Measurements from ENCODE around the gene DEPDC5.

DEPDC5 gene

DNA sequence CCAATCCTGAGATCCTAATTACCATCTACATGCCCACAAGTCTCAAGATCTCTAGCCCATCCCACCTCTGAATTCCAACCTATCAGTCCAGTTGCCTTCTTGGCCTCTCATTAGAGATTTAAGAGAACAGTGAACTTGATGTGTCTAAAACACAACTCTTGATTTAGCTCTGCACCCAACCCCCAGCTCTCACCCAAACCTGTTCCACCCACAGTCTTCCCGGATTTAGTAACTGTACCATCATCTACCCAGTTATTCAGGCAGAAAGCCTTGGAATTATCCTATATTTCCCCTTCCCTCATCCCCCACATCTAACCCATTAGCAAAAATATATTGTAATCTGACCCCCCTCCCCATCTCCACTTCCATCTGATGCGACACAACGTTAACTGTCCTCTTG is 166.5 kb downstream of the DEPDC5 start:
- no peak overlapping the region for H3K4me3 Mint-ChIP-seq
- peaks cover 18% of the 10 kb centered on the region for H3K4me1 Mint-ChIP-seq (ENCODE audit: low read depth)
- no peaks in the 10 kb centered on the region for H3K36me3 Mint-ChIP-seq (ENCODE audit: low read depth)
- H3K9me3 Mint-ChIP-seq, result no peaks in the 10 kb centered on the region
- peaks cover 5% of the 10 kb centered on the region for H3K27me3 Mint-ChIP-seq
- H3K27ac Mint-ChIP-seq, result no peak overlapping the region

- no peak overlapping the region for H3K4me3 Mint-ChIP-seq
- peaks cover 18% of the 10 kb centered on the region for H3K4me1 Mint-ChIP-seq (ENCODE audit: low read depth)
- peaks cover 10% of the 10 kb centered on the region for H3K27me3 Mint-ChIP-seq
- H3K27ac Mint-ChIP-seq, result no peak overlapping the region
- H3K36me3 Mint-ChIP-seq (ENCODE audit: low read depth), result no peaks in the 10 kb centered on the region
- no peaks in the 10 kb centered on the region for H3K9me3 Mint-ChIP-seq
Observed at GRCh38 chr22:31921106-31921505, 167.3 kb downstream of the DEPDC5 start.

DNA sequence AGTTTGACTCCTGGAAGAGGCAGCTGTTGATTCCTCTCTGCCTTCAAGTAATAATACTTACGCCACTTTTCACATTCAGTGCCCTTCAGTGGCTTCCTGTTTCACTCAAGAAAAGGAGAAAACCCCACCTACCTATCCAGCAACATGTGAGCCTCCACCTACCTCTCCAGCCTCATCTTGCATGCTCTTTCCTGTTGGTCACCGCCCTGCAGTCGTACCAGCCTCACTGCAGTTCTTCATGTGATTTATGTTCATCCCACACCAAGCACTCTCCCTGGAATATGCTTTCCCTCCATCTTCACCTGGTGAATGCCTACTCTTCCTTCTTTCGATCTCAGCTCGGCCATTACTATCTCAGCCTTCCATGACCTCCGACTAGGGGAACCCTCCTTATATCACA is 168.7 kb downstream of the DEPDC5 start:
- H3K27me3 Mint-ChIP-seq, result peaks cover 10% of the 10 kb centered on the region

DNA sequence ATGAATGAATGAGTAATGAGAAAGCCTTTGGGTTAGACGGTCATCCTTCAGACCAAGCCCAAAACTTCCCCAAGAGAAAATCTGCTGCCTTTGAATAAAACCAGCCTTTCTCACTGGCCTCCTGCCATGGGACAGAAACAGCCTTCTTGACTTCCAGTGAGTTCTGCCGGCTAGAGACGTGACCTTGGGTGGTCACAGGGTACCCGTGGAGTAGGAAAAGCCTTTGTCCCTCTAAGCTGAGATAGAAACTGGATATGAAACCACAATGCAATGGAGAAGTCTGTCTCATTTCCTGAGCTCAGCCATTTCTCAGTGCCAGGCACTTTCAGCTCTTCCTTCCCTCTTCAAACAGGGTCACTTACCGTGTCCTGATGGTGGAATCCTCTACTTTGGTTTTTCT is 169.3 kb downstream of the DEPDC5 start:
- Mint-ChIP-seq H3K36me3 (ENCODE audit: low read depth) (no peaks in the 10 kb centered on the region), H3K4me3 (no peak overlapping the region), H3K4me1 (ENCODE audit: low read depth) (peaks cover 5% of the 10 kb centered on the region), H3K27ac (no peak overlapping the region), H3K9me3 (no peaks in the 10 kb centered on the region), H3K27me3 (peaks cover 10% of the 10 kb centered on the region)

More for the DNA sequence above, 168.7 kb downstream of the DEPDC5 start:
- Mint-ChIP-seq H3K4me1 (ENCODE audit: low read depth) (peaks cover 8% of the 10 kb centered on the region), H3K9me3 (no peaks in the 10 kb centered on the region), H3K36me3 (ENCODE audit: low read depth) (no peaks in the 10 kb centered on the region), H3K4me3 (no peak overlapping the region), H3K27ac (no peak overlapping the region)

GRCh38 chr22:31923747-31924146 is 169.9 kb downstream of the DEPDC5 start:
- Mint-ChIP-seq H3K9me3 (no peaks in the 10 kb centered on the region), H3K36me3 (ENCODE audit: low read depth) (no peaks in the 10 kb centered on the region), H3K27ac (no peak overlapping the region), H3K27me3 (peaks cover 10% of the 10 kb centered on the region), H3K4me3 (no peak overlapping the region), H3K4me1 (ENCODE audit: low read depth) (peaks cover 5% of the 10 kb centered on the region)

- Mint-ChIP-seq H3K27me3 (peaks cover 14% of the 10 kb centered on the region), H3K9me3 (no peaks in the 10 kb centered on the region), H3K27ac (no peak overlapping the region), H3K4me1 (ENCODE audit: low read depth) (peaks cover 5% of the 10 kb centered on the region), H3K36me3 (ENCODE audit: low read depth) (no peaks in the 10 kb centered on the region), H3K4me3 (no peak overlapping the region)
Observed at GRCh38 chr22:31925056-31925455, 171.2 kb downstream of the DEPDC5 start.

DNA sequence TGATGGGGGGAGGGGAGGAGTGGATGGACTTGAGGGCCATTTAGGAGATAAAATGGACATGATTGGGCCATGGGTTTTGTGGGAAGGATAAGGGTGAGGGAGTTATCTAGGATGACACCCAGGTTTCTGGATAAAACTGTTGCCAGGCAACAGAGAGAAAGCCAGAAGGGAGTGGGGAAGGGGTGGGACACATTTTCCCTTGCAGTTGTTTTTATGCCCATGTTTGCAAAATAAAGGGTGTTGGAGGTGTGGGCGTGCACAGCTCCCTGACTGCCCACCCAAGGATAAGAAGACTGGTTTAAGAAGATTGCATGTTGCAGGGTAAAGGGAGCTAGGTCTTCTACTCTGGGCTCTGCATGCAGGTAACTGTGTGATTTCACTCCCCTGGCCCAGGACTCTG is 172.2 kb downstream of the DEPDC5 start:
- Mint-ChIP-seq H3K4me3 (no peak overlapping the region), H3K9me3 (no peaks in the 10 kb centered on the region), H3K27ac (no peak overlapping the region), H3K27me3 (peaks cover 14% of the 10 kb centered on the region), H3K4me1 (ENCODE audit: low read depth) (peaks cover 5% of the 10 kb centered on the region), H3K36me3 (ENCODE audit: low read depth) (no peaks in the 10 kb centered on the region)

DNA sequence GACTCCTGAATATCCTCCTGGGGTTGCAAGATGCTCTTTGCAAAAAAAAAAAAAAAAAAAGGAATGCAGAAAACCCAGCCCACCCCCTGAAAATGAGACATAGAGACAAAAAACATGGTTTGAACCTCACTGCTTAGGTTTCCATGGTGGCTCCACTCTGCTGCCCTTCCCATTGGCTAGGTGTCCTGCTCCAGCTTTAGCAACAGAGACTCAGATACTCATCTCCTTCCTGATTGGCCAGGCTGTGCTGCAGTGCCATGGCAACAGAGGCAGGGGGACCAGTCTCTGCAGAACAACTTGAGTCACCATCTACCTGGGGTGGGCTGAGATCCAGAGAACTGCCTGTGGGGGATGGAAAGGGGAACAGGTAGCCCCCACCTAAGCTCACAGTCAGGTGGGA is 173.2 kb downstream of the DEPDC5 start:
- Mint-ChIP-seq H3K9me3 (no peaks in the 10 kb centered on the region), H3K36me3 (ENCODE audit: low read depth) (no peaks in the 10 kb centered on the region), H3K27me3 (peaks cover 14% of the 10 kb centered on the region)

GRCh38 chr22:31927562-31927961 is 173.7 kb downstream of the DEPDC5 start:
- Mint-ChIP-seq H3K4me1 (ENCODE audit: low read depth) (peaks cover 5% of the 10 kb centered on the region), H3K27me3 (peaks cover 14% of the 10 kb centered on the region), H3K36me3 (ENCODE audit: low read depth) (no peaks in the 10 kb centered on the region), H3K9me3 (no peaks in the 10 kb centered on the region), H3K4me3 (no peak overlapping the region), H3K27ac (no peak overlapping the region)

More for the DNA sequence above, 173.2 kb downstream of the DEPDC5 start:
- Mint-ChIP-seq H3K4me3 (no peak overlapping the region), H3K27ac (no peak overlapping the region), H3K4me1 (ENCODE audit: low read depth) (peaks cover 5% of the 10 kb centered on the region)

- Mint-ChIP-seq H3K4me3 (no peak overlapping the region), H3K4me1 (ENCODE audit: low read depth) (no peaks in the 10 kb centered on the region), H3K27me3 (peaks cover 14% of the 10 kb centered on the region), H3K36me3 (ENCODE audit: low read depth) (no peaks in the 10 kb centered on the region), H3K9me3 (no peaks in the 10 kb centered on the region), H3K27ac (no peak overlapping the region)
Observed at GRCh38 chr22:31929167-31929930, 175.5 kb downstream of the DEPDC5 start.

DNA sequence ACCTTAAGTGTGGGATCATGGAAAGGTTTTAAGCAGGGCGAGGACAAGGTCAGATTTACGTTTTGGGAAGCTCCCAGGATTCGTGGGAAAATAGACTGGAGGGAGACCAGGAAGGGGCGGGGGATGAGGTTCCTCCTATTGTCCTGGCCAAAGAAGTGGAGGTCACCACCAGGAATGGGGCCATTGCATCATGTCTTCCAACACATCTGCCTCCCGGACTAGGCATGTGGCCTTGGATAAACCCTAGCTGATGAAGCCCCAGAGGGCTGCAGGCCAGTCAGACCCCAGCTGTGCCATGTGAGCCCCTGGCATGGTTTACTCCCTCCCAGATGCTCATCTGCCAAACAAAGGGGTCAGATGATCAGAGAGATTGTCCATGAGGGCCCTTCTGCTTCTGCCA is 179.0 kb downstream of the DEPDC5 start:
- H3K9me3 Mint-ChIP-seq, result no peaks in the 10 kb centered on the region
- H3K36me3 Mint-ChIP-seq (ENCODE audit: low read depth), result no peaks in the 10 kb centered on the region
- H3K4me1 Mint-ChIP-seq (ENCODE audit: low read depth), result no peaks in the 10 kb centered on the region
- H3K4me3 Mint-ChIP-seq, result no peak overlapping the region
- no peak overlapping the region for H3K27ac Mint-ChIP-seq
- H3K27me3 Mint-ChIP-seq, result peaks cover 3% of the 10 kb centered on the region

DNA sequence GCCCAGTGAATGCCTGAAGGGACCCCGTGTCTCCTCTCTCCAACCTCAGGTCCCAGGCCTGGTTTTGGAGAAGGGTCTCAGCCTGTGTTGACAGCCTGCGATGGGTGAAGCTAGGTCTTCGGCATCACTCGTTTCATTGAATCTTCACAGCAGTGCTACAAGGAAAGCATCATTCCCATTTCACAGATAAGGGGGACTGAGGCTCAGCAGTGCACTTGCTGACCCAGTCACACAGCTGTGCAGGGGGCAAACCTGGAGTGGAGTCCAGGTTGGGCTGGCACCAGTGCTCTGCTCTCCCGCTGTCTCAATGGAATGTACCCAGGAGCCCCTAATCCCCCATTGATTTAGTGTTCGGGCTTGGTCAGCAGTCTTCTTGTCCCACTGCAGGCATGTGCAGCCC is 179.6 kb downstream of the DEPDC5 start:
- Mint-ChIP-seq H3K36me3 (ENCODE audit: low read depth) (no peaks in the 10 kb centered on the region), H3K9me3 (no peaks in the 10 kb centered on the region), H3K4me1 (ENCODE audit: low read depth) (no peaks in the 10 kb centered on the region), H3K27ac (no peak overlapping the region), H3K4me3 (no peak overlapping the region), H3K27me3 (peaks cover 3% of the 10 kb centered on the region)

GRCh38 chr22:31933816-31934482 is 180.1 kb downstream of the DEPDC5 start:
- Mint-ChIP-seq H3K27ac (no peak overlapping the region), H3K9me3 (no peaks in the 10 kb centered on the region), H3K27me3 (peaks cover 3% of the 10 kb centered on the region), H3K36me3 (ENCODE audit: low read depth) (no peaks in the 10 kb centered on the region), H3K4me3 (no peak overlapping the region), H3K4me1 (ENCODE audit: low read depth) (no peaks in the 10 kb centered on the region)

DNA sequence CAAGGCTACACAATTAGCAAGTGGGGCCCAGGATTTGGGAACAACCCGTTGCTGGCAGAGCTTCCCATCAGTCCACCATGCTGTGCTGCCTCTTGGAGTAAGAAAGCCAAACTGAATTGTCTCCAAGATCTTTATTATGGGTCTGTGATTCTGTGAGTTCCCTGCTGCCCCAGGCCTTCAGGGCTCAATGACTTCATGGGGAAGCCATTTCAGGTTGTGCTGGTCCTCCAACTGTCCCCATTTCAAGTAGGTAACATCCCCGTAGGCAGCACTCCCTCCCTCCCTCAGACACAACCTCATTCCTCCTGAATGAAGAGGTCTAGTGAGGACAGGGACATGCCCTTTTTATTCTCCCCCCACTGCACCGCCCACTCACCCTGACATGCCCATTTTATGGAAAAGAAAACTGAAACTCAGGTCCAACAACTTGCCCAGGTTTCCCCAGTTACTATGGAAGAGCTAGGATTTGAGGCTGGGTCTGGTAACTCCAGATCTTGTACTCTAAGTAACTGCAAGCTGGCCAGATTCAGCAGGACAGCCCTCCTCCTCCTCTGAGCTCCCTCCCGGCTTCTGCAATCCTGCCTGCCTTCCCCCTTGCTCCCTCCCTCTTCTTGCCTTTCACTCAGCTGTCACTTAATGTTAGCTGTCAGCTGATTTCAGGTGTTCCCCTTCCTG is 182.3 kb downstream of the DEPDC5 start:
- no peak overlapping the region for H3K4me3 Mint-ChIP-seq
- no peaks in the 10 kb centered on the region for H3K9me3 Mint-ChIP-seq
- H3K27me3 Mint-ChIP-seq, result no peaks in the 10 kb centered on the region
- no peak overlapping the region for H3K27ac Mint-ChIP-seq
- H3K4me1 Mint-ChIP-seq (ENCODE audit: low read depth), result no peaks in the 10 kb centered on the region
- no peaks in the 10 kb centered on the region for H3K36me3 Mint-ChIP-seq (ENCODE audit: low read depth)

- H3K27me3 Mint-ChIP-seq, result no peaks in the 10 kb centered on the region
- no peak overlapping the region for H3K4me3 Mint-ChIP-seq
- no peak overlapping the region for H3K27ac Mint-ChIP-seq
- no peaks in the 10 kb centered on the region for H3K9me3 Mint-ChIP-seq
- H3K36me3 Mint-ChIP-seq (ENCODE audit: low read depth), result no peaks in the 10 kb centered on the region
- H3K4me1 Mint-ChIP-seq (ENCODE audit: low read depth), result peaks cover 4% of the 10 kb centered on the region
Observed at GRCh38 chr22:31937341-31937740, 183.5 kb downstream of the DEPDC5 start.
